ENCODE results near the gene CD274.
"Not testable (repeated sequence)": the region's sequence is repeated elsewhere in the genome, so short reads cannot be mapped to it uniquely, and the experiment has no call there.

The CD274 gene

GRCh38 chr9:5466766-5467165 is 16.4 kb downstream of the CD274 start:
- no peak for DNase-seq (ENCODE audit: low spot score)

GRCh38 chr9:5468850-5469249 is 18.5 kb downstream of the CD274 start:
- no peak for DNase-seq (ENCODE audit: low spot score)

GRCh38 chr9:5470122-5470521 is 19.8 kb downstream of the CD274 start:
- no peak for DNase-seq (ENCODE audit: low spot score)

DNA sequence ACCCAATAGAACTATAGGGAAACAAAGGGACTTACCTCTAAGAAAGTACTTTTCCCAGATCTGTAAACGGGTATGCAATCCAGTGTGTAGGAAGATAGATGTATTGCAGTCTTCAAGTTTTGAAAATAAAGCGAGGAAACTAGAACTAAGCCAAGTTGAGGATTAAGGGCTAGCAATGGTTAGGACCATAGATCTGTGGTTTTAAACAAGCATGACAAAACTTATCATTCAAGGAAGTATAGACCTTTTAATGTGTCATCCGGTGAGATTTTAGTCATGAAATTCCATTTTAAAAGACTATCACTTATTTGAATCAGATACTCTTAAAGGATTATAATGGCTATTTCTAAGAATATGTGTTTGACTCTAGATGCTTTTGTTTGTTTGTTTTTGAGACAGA is 20.5 kb downstream of the CD274 start:
- no peak for DNase-seq (ENCODE audit: low spot score)

DNA sequence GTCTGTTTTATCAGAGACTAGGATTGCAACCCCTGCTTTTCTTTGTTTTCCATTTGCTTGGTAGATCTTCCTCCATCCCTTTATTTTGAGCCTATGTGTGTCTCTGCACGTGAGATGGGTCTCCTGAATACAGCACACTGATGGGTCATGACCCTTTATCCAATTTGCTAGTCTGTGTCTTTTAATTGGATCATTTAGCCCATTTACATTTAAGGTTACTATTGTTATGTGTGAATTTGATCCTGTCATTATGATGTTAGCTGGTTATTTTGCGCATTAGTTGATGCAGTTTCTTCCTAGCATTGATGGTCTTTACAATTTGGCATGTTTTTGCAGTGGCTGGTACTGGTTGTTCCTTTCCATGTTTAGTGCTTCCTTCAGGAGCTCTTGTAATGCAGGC is 25.3 kb downstream of the CD274 start:
- DNase-seq (ENCODE audit: low spot score) = not testable (repeated sequence)

GRCh38 chr9:5478206-5478605 is 27.9 kb downstream of the CD274 start:
- no peak for DNase-seq (ENCODE audit: low spot score)

DNA sequence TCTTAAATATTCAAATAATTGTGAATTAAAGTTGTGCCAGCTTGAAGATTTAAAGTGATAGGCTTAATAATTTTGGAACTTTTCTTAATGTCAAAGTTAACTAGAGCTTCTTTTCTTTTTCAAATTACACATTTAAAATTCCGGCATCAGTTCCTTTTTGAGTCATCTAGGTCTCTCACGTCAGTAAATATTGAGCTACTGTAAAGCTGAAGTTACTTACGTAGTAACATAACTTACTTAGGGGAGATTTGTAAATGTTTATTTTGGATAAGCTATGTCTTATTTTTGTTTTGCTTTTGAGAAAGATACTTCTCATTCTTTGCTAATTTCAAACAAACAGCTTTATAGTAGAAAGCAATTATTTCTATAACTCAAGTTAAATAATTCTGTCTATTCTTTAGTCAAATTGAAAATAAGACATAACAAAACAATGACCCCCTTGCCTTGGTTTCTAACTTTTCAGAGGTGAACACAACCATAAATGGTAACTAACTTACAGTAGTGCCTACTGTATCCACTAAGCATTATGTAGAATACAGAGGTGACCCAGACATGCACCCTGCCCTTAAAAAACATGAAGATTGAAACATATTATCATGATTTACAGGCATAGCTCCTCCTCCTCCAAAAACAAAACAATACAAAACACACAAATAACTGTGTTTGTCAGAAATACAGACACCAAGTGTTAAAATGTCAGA is 29.8 kb downstream of the CD274 start:
- DNase-seq (ENCODE audit: low spot score) = no peak

GRCh38 chr9:5480919-5481318 is 30.6 kb downstream of the CD274 start:
- DNase-seq (ENCODE audit: low spot score) = no peak

DNA sequence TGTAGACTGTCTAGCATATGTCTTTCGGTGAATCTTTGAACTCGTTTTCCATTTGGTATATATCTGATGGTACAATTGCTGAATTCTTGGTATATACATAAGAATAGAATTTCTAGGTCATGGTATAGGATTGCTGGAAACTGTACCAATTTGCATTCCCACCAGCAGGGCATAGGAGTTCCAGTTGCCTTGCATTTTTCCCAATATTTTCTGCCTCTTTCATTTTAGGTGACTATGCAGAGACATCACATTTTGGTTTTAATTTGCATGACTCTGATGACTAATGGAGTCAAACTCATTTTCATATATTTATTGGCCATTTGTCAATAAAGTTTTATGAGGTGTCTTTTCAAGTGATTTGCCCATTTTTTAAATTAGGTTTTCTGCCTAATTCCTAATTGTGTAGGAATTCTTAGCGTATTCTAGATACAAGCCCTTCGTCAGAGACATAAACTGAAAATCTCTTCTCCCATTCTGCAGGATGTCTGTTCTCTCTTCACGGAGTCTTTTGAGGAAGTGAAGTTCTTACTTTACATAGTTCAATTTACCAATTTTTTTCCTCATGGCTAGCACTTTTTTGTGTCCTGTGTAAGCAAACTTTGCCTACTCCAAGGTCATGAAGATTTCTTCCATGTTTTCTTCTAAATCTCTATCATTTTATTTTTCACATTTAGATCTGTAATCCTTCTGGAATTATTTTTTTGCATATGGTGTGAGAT is 31.1 kb downstream of the CD274 start:
- DNase-seq (ENCODE audit: low spot score) = no peak

DNA sequence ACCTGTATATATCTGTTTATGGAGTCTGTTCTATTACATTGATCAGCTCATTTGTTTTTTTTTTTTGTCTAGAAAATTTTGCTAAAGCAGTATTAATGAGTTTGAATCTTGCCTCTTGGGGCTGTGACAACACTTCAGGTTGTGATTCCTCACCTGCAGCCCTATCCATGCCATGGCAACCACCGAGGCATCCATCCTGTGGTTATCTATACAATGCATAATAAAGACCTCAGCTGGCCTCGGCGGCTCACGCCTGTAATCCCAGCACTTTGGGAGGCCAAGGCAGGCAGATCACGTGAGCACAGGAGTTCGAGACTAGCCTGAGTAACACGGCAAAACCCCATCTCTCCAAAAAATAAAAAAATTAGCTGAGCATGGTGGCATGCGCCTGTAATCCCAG is 31.9 kb downstream of the CD274 start:
- no peak for DNase-seq (ENCODE audit: low spot score)

GRCh38 chr9:5483306-5483705 is 33.0 kb downstream of the CD274 start:
- DNase-seq (ENCODE audit: low spot score) = no peak

DNA sequence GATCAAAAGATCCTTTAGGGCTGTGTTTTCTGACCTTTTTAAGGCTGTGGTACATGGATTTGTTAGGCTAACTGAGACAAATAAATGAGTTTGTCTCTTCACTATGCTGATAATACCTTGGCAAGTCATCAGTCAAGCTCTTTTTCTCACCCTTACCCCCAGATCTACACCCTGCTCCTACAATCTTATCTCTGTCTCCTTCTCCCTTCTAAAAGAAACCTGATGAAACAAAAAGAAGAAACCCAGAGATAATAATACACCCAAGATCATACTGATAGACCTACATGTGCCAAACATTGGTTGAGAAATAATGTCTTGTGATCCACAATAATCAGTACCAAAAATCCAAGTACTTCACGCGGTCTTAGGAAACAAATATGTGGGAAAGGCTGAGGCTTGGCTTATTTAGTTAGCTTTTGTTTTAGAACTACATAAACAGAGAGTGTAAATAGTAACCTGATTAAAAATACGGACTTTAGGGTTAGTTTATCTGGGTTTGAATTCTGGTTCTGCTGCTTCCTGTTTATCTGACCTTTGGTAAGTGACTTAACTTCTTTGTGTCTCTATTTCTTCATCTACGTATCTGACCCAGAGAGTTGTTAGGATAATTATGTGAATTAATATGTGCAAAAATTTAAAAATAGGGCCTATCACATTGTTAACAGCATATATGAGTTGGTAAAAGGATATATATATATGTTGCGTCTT is 35.2 kb downstream of the CD274 start:
- DNase-seq (ENCODE audit: low spot score) = no peak

DNA sequence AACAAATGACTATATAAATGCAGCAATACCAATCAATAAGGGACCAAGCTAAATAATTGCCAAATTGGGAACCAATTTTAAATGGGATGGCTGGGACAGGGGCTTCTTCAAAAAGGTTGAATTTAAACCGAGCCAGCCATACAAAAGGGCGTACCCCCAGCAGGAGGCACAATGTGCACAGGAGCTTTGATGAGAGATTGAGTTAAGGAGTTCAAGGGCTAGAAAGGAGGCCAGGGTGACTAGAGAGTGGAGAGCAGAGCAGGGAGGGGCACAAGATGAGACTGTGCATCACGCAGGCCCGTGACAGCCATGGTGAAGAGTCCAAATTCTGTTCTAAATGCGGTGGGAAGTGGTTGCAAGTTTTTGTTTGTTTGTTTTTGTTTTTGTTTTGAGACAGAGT is 36.6 kb downstream of the CD274 start:
- DNase-seq (ENCODE audit: low spot score) = no peak

DNA sequence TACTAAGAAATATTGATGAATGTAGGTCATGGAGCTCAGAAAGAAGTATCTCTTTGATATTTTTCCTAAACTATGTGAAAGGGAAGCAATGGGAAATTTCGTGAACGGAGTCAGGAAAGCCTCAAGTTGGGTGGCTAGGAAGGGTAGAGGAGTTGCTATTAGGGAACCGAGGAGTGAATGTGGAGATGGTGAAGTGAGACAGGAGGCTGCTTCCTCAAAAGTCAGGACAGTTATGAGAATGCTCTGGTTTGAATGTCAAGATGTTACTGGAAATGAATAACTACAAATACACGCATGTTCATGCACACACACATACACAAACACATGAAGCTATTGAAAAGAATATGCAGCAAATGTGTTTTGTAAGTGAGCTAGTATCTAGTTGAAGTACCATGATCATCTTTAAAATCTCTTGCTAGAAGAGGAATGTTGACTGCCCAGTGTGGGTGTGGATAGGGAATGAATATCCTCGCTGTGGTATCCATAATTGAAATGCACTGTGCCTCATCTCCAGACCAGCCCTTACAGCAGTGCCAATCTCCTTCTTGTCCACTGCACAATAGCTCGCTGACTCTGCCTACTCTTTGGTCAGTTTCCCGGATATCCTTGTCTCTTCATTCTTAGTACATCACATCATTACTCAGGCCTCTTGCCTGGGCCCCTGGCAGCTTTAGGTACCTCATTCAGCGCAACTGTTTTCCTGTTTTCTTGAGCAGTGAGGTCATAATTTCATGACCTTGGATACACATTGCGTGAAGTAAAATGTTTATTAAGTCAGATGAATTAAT is 38.1 kb downstream of the CD274 start:
- DNase-seq (ENCODE audit: low spot score) = no peak

- DNase-seq (ENCODE audit: low spot score) = no peak
These were observed 39.5 kb downstream of the CD274 start for GRCh38 chr9:5489630-5490490.

GRCh38 chr9:5492965-5493678 is 42.8 kb downstream of the CD274 start:
- no peak for DNase-seq (ENCODE audit: low spot score)

GRCh38 chr9:5493679-5494511 is 43.6 kb downstream of the CD274 start:
- peak; percentile 22 for DNase-seq (ENCODE audit: low spot score)

GRCh38 chr9:5494765-5495164 is 44.4 kb downstream of the CD274 start:
- not testable (repeated sequence) for DNase-seq (ENCODE audit: low spot score)

- no peak for DNase-seq (ENCODE audit: low spot score)
These were observed 48.8 kb downstream of the CD274 start for GRCh38 chr9:5499157-5499556.

DNA sequence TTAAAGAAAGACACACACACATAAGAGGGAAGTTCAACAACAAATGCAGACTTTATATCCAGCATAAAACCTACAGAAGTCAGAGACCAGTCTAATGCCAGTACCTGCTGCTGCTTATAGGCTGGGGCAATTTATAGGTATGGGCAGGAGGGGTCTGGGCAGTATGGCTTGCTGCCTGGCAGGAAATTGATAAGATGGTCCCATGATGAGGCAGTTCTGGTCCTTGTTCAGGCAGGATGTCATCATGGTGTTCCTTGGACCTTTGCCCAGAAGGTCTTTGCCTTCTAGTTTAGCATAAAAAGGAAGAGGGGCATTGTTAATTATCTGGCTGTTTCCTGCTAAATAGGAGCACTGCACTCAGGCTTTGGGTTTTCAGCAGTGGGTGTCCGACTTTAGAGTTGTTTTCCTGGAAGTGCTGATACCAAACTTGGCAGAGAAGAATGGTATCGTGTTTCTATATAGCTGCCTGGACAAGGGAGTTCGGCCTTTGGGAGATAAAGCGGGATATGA is 49.6 kb downstream of the CD274 start:
- DNase-seq (ENCODE audit: low spot score) = no peak

All from CD4-positive, alpha-beta T cell treated with Interleukin-2 at 100 ng/mL for 4 hours (primary cell).